ENCODE measurements around the gene PPP1CA. TPM values are rescaled to one million over a fixed set of nuclear protein-coding genes. Genes with fewer than 3 reads are reported as not detected.

PPP1CA gene
- polyA plus RNA-seq, 4 donors, result 150 to 187 (median 162) TPM

GRCh38 chr11:67389477-67389876 is 12.2 kb downstream of the PPP1CA start:
- DNase-seq (ENCODE audit: low read depth in 4 of 4, low spot score in 2 of 4), result no peak

DNA sequence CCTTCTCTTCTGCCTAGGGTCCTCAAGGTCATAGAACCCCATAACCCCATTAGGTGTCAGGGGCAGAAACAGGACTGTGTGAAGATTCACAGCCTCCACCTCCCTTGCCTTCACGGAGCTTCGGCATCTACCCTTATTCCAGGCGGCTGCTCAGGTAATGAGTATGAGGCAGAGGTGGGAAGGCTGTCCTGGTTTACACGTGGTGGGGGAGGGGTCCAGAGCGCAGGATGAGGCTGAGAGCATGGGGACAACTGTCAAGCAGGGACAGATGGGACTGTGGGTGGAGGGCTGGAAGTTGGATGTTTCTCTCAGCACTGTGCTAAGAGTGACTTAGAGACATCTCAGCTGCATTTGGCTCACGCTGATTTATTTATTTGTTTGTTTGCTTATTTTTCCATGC is 14.1 kb downstream of the PPP1CA start:
- no peak for DNase-seq (ENCODE audit: low read depth in 4 of 4, low spot score in 2 of 4)

- DNase-seq (ENCODE audit: low read depth in 4 of 4, low spot score in 2 of 4), result no peak
Measured at GRCh38 chr11:67387069-67387468, 14.6 kb downstream of the PPP1CA start.

DNA sequence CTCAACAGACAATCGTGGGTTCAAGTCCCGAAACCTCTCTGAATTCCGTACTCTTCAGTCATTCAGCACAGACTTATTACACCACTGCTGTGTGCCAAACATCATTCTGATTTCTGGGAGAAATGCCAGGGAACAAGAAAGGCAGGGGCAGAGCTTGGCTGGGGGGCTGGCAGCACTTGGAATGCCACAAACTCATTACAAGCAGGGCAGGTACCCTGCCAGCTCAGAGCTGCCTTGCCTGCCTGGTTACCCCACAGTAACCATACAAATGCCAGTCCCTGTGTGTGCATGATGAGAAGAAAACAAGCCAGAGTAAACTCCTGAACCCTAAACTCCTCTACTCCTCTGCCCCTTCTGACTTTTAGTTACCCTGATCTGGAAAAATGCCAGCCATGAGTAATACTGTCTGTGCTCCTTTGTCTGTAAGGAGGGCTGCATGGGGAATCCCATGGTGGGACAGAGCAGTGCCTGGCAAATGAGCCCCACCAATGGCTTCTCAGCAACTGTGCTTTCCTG is 16.7 kb downstream of the PPP1CA start:
- no peak for DNase-seq (ENCODE audit: low read depth in 4 of 4, low spot score in 2 of 4)

DNA sequence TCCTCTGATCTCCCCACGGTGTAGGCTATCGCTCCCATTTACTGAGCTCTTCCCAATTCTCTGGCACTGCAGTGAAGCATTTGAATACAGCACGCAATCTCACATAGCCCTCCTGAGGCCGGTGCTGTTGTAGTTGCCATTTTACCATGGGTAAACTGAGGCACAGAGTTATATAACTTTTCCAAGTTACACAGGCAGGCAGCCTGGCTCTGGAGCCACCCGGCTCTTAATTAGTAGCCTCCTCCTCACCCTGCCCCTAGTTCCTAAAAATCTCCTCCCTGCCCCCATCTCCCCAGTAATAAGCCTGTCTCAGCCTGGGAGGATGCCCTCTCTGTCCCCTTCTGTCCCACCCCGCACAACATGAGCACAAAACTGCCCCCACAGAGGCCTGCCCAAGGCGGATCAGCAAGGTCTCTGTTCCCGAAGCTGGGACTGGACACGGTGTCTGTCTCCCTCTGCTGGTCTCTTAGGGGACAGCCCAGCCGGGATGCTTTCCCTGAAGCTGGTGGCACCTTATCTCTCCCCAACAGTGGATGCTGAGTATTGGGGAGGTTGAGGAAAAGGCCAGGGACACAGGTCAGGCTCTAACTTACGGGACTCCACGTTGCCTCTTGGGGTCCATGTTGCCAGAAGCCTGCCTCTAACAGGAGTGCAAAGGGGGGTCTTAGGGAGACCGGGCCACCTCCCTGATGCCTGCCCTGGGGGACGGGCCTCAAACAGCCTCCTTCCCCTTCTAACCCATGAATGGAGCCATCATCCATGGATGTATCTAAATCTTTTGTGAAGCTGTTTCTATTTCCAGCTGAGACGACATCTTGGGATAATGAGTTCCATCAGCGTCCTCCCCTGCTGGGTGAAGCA is 19.2 kb downstream of the PPP1CA start:
- no peak for DNase-seq (ENCODE audit: low read depth in 4 of 4, low spot score in 2 of 4)

DNA sequence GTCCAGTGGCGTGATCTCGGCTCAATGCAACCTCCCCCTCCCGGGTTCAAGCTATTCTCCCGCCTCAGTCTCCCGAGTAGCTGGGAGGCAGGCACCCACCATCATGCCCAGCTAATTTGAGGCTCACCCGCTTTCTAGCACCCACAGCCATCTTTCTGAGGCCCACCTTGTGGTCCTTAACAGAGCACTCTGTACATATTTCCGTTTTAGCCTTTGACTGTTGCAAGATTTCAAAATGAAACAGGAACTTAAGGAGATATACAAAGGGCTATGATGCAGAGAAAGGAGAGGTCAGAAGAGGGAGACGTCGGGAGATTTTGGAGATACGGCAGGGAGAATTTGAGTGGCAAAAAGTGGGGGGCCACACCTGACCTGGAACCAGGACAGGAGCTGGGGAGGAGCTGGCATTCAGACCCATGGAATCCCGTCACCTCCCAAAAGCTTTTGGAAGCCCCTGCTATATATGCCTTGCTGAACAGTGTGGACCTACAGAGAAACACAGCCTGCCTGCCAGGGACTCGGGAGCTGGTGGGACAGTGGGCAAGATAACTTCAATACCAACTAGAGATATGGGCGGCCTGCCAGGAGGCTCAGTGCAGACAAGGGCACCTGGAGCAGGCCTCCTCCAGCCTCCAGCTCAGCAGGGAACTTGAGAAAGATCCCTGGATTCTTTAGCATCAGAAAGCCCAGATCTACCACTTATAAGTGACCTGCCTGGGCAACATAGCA is 20.2 kb downstream of the PPP1CA start:
- DNase-seq (ENCODE audit: low read depth in 4 of 4, low spot score in 2 of 4), result no peak

DNA sequence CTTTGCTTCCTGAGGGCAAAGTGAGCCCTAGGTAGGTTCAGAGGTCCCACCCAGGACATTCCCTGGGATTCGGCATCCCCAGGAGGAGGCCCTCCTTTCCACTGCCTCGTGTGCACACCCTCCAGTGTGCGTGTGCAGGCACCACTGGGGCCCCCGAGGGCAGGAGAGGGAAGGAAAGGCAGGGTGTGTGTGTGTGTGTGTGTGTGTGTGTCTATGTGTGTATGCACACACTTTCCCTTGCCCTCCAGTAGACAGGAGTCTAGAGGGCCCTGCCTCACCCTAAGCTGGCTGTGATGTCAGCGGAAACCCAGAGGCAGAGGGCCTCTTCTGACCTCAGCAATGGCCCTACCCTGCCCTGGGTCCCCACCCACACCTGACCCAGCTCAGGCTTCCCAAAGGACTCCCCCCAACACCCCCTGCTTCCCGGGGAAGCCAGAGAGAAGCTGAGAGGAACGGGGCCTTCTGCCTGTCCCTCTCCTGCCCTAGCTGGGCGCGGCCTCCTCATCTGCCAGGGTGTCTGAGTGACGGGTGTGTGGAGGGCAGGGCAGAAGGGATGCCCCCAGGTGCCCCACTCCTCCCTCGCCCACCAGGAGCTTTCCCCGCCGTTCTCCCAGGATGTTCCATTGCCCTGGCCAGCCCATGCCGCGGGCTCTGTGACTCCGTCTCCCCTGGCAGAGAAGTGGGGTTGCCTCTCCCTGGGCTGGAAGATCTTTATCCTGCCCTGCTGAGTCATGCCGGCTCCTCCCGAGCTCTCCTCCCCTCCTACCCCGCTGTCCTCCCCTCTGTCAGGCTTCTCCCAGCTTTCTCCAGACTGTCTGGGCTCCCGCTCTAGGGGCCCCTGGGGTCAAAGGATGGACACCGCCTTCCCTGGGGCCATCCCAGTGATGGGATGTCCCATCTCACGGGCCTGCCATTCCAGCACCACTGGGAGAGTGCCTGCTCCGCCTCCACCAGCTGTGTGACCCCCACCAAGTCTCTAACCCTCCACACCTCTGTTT is 22.3 kb downstream of the PPP1CA start:
- DNase-seq (ENCODE audit: low read depth in 4 of 4, low spot score in 2 of 4), result no peak

DNA sequence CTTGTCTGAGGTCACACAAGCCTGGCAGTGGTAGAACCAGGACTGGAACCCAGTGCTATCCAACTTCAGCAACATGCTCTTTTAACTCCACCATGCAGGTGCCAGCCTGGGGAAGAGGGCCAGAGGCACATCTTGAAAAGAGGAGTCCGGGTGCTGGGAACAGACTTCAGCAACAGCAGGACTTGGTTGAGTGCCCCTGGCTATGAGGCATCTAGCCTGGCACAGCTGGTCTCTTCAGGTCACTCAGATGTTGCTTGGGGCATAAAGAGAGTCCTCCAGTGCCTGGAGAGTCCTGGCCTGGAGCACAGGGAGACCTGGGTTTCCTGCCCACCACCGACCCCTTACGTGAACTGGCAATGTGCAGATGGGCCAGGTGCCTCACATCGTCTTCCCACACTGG is 23.1 kb downstream of the PPP1CA start:
- DNase-seq (ENCODE audit: low read depth in 4 of 4, low spot score in 2 of 4), result no peak

- DNase-seq (ENCODE audit: low read depth in 4 of 4, low spot score in 2 of 4), result no peak
Measured at GRCh38 chr11:67376873-67377808, 24.5 kb downstream of the PPP1CA start.

GRCh38 chr11:67376063-67376820 is 25.4 kb downstream of the PPP1CA start:
- no peak for DNase-seq (ENCODE audit: low read depth in 4 of 4, low spot score in 2 of 4)

DNA sequence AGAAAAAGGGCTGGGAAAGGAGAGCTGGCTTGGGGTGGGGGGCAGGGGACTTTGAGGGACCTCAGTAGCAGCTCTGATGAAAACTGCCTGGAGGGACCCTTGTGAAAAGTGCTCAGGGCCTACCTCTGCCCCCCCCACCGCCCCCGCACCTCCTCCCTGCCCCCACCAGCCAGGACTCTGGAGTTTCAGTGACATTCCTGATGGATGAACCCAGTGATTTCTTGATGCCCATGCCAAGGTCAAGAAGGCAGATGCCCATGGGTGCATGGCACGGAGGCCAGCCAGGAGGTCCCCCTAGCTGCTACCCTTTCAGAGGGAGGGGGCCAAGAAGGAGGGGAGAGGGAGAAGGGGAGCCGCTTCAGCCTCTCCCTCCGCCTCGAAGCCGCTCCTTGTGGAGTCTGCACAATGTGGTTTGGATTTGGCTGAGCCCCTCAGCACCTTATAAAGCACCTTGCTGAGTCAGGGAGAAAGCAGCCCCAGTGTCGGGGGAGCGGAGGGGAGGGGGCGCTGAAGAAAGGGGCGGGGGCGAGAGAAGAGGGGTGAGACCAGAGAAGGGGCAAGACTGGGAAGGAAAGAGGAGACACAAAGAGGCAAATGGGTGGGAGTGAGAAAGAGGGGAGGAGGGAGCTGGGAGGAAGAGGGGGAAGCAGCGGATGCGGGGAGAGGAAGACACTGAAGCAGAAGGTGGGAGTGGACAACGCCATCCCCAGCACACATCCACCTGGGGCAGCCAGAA is 26.2 kb downstream of the PPP1CA start:
- DNase-seq (ENCODE audit: low read depth in 4 of 4, low spot score in 2 of 4), result no peak

GRCh38 chr11:67374571-67375281 is 26.9 kb downstream of the PPP1CA start:
- DNase-seq (ENCODE audit: low read depth in 4 of 4, low spot score in 2 of 4), result no peak

DNA sequence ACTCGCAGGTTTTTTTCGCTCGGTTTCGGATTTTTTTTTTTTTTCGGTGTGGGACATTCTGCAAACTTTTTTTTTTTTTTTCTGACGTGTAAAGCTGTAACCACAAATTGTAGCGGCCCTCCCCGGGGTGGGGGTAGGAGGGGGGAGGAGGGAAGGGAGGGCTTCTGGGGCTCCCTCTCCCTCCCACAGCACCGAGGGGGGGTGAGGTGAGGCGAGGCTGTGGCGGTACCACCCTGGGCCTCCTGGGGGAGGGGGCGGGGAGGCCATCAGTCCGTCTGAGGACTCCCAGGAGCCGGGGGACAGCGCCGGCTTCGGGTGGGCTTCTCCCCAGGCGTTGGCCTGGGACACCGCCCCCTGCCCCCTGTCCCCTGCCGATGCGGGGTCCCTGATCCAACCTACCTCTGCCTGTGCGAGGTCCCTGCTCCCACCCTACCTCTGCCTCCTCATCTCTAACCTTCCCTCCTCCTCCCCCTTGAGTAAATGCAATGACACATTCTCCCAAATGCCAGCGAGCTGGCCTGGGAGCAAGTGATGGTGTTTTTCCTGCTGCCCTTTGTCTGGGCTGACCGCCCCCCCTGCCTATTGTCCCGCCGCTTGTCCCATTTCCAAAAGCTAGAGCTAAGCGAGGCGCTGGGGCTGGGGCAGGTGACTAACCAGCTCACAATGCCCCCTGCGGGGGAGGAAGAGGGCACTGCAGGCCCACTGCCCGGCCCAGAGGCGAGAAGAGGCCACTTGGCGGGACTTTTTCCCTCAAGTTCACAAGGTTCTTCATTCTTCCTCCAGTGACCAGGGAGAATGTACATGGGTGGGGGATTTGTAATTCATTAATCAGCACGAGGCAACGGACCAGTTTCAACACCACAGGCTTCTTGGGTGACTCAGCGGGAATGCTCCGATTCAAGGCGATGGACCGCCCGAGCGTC is 27.7 kb downstream of the PPP1CA start:
- DNase-seq (ENCODE audit: low read depth in 4 of 4, low spot score in 2 of 4), result peak in 2 of 4 donors; percentile 61 to 67

DNA sequence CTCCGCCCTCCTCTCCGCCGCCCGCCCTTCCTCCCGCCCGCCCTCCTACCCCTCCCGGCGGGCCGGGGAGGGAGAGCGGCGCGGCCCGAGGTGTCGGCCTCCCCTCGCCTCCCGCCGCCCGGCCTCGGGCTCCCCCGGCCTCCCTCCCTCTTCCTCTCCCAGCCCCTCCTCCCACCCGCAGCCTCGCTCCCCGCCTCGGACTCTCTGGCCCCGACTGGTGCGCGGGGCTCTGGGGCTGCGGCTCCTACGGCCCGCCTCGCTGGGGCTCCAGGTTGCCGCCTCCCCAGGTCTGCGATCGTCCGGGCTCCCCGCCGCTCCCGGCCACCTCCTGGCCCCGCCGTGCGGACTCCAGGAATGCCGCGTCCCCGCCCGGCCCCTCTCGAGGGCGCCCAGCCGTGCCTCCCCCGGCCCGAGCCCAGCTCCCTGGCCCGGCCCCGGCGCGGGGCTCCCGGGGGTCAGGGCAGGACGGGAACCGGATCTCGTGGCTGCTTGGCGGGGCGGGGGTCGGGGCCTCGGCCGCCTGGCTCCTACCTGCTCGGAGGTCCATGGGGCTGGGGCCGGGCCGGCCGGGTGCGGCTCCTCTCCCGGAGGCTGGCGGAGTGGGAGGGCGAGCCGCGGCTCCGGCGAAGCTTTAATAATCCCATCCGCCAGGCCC is 28.5 kb downstream of the PPP1CA start, which contains the start of gene CLCF1:
Gene CLCF1 (minus strand): TSS at position 606 of the 655 bp plus-strand sequence. CDS start 59 bp downstream, at position 547.
- no peak for DNase-seq (ENCODE audit: low read depth in 4 of 4, low spot score in 2 of 4)

GRCh38 chr11:67372321-67372992 is 29.2 kb downstream of the PPP1CA start:
- DNase-seq (ENCODE audit: low read depth in 4 of 4, low spot score in 2 of 4), result no peak

Data from left renal cortex interstitium (tissue), 4 donors.